K562 (cell line): ENCODE results near the gene CA7. TPM values are rescaled to one million over a fixed set of nuclear protein-coding genes. Genes with fewer than 3 reads are reported as not detected.

Experiments
- CXXC5 ChIP-seq: fragments of 250-450 bp; sonication (Bioruptor Pico); IDR thresholded peaks from 2 replicates; pipeline ENCODE4 v1.8.0; 2022; ENCODE audit warnings: inconsistent platforms, mild to moderate bottlenecking, moderate library complexity
- FOXA3 ChIP-seq, 2 experiments: fragments of 450-650 bp in 1 of 2; sonication (generic) in 1 of 2; formaldehyde crosslinking; IDR thresholded peaks in 1 of 2; conservative IDR thresholded peaks in 1 of 2; 2 replicates each; pipeline versions ENCODE4 v1.4.0 to v1.8.0; 2020 to 2022; ENCODE audit warnings: mild to moderate bottlenecking in 2 of 2, missing genetic modification reagents in 1 of 2
- HLTF ChIP-seq: fragments of 450-650 bp; IDR thresholded peaks from 2 replicates; pipeline ENCODE4 v1.6.1; 2016
- HNRNPL ChIP-seq: fragments of 200-400 bp; formaldehyde crosslinking; IDR thresholded peaks from 2 replicates; pipeline ENCODE4 v1.6.1; 2017; ENCODE audit warnings: low read depth, mild to moderate bottlenecking, low read length
- L3MBTL2 ChIP-seq: fragments of 450-650 bp; IDR thresholded peaks from 2 replicates; pipeline ENCODE4 v1.6.1; 2016; ENCODE audit warnings: mild to moderate bottlenecking, moderate library complexity
- MED1 ChIP-seq: sonication (generic); formaldehyde crosslinking; IDR thresholded peaks from 2 replicates; pipeline ENCODE4 v1.8.1; 2023; ENCODE audit warnings: missing genetic modification reagents, borderline replicate concordance
- MXD1 ChIP-seq: fragments of 250-450 bp; sonication (Bioruptor Pico); IDR thresholded peaks from 2 replicates; pipeline ENCODE4 v1.8.0; 2021; ENCODE audit warnings: borderline replicate concordance, mild to moderate bottlenecking, moderate library complexity; ENCODE audit not compliant: poor library complexity, severe bottlenecking
- NR2C2 ChIP-seq, 2 experiments: fragments of 200-800 bp in 1 of 2; sonication (Bioruptor generic) in 1 of 2; sonication (generic) in 1 of 2; formaldehyde crosslinking in 1 of 2; IDR thresholded peaks; 2 replicates each; pipeline versions ENCODE4 v1.6.1 to v1.8.0; 2016 to 2022; ENCODE audit warnings: mild to moderate bottlenecking in 1 of 2, missing compliant biosample characterization in 1 of 2, missing genetic modification characterization in 1 of 2, missing genetic modification reagents in 1 of 2
- NR4A1 ChIP-seq, 2 experiments: fragments of 250-450 bp in 1 of 2; fragments of 450-650 bp in 1 of 2; sonication (Bioruptor Pico) in 1 of 2; IDR thresholded peaks; 2 replicates each; pipeline versions ENCODE4 v1.4.0 to v1.6.1; 2016 to 2020; ENCODE audit warnings: mild to moderate bottlenecking in 2 of 2, missing compliant biosample characterization in 1 of 2, missing genetic modification characterization in 1 of 2, moderate library complexity in 1 of 2
- POLR2A ChIP-seq: fragments of 450-650 bp; conservative IDR thresholded peaks from 2 replicates; pipeline ENCODE4 v1.6.1; 2016
- RBFOX2 ChIP-seq: fragments of 200-400 bp; formaldehyde crosslinking; IDR thresholded peaks from 2 replicates; pipeline ENCODE4 v1.6.1; 2017; ENCODE audit warnings: low read depth, mild to moderate bottlenecking, low read length, moderate library complexity
- SMARCB1 ChIP-seq: IDR thresholded peaks from 2 replicates; pipeline ENCODE4 v1.6.1; 2011; ENCODE audit warnings: improper control_type of control experiment, low read depth; ENCODE audit not compliant: insufficient read length
- SOX6 ChIP-seq: fragments of 450-650 bp; IDR thresholded peaks from 2 replicates; pipeline ENCODE4 v1.6.1; 2014; ENCODE audit warnings: mild to moderate bottlenecking
- SUPT5H ChIP-seq: fragments of 450-650 bp; IDR thresholded peaks from 2 replicates; pipeline ENCODE4 v1.6.1; 2016
- TEAD1 ChIP-seq, 2 experiments: fragments of 450-650 bp in 1 of 2; sonication (generic) in 1 of 2; formaldehyde crosslinking; IDR thresholded peaks; 2 replicates each; pipeline versions ENCODE4 v1.4.0 to v1.8.0; 2020 to 2022; ENCODE audit warnings: mild to moderate bottlenecking in 2 of 2, missing genetic modification reagents in 1 of 2
- TEAD4 ChIP-seq, 2 experiments: sonication (generic) in 1 of 2; formaldehyde crosslinking in 1 of 2; IDR thresholded peaks; 2 replicates each; pipeline versions ENCODE4 v1.6.1 to v1.8.0; 2012 to 2022; ENCODE audit warnings: borderline replicate concordance in 1 of 2, inconsistent platforms in 1 of 2, low read length in 1 of 2, mild to moderate bottlenecking in 1 of 2, missing genetic modification reagents in 1 of 2
- TRIM24 ChIP-seq, 2 experiments: fragments of 450-650 bp; IDR thresholded peaks; 2 replicates each; pipeline ENCODE4 v1.6.1; 2016
- ZFP36 ChIP-seq: fragments of 150-350 bp; IDR thresholded peaks from 2 replicates; pipeline ENCODE4 v1.6.1; 2018; ENCODE audit warnings: low read length, low read depth; ENCODE audit not compliant: partially characterized antibody
- ZNF384 ChIP-seq: IDR thresholded peaks from 2 replicates; pipeline ENCODE4 v1.6.1; 2012; ENCODE audit warnings: low read depth, low read length, improper control_type of control experiment
- ZNF444 ChIP-seq: fragments of 250-450 bp; sonication (Bioruptor Pico); IDR thresholded peaks from 2 replicates; pipeline ENCODE4 v1.4.0; 2020; ENCODE audit warnings: mild to moderate bottlenecking, moderate library complexity
- ZNF696 ChIP-seq: fragments of 250-450 bp; sonication (Bioruptor Pico); conservative IDR thresholded peaks from 2 replicates; pipeline ENCODE4 v1.4.0; 2020; ENCODE audit warnings: mild to moderate bottlenecking, moderate library complexity
- ZNF780A ChIP-seq: fragments of 250-450 bp; sonication (Bioruptor Pico); IDR thresholded peaks from 2 replicates; pipeline ENCODE4 v1.5.0; 2021; ENCODE audit warnings: mild to moderate bottlenecking
- polyA plus RNA-seq, 8 experiments: library from polyadenylated mRNA; depleted of rRNA in 4 of 8; stranded (reverse) in 5 of 8; unstranded in 3 of 8; fragments of >200 nt; fragmentation: Nextera tagmentation in 2 of 8; fragmentation: Illumina TruSeq in 1 of 8; extraction: Ambion mirVana in 2 of 8; extraction: Trizol in 1 of 8; gene quantifications; 2 replicates each; pipeline versions ENCODE4 v1.2.1 to v1.2.3, GENCODE V29; 2011 to 2014; ENCODE audit warnings: inconsistent platforms in 1 of 8, missing spikeins in 1 of 8
- total RNA-seq, 7 experiments: library from RNA; depleted of rRNA in 6 of 7; stranded (reverse); fragments of >200 nt in 6 of 7; fragmentation: Illumina TruSeq in 2 of 7; extraction: Trizol in 2 of 7; gene quantifications; 2 replicates each; pipeline versions ENCODE4 v1.2.1 to v1.2.3, GENCODE V29; 2011 to 2021; ENCODE audit warnings: low replicate concordance in 1 of 7
- TF ChIP-seq, protein P1 (sequence below): fragments of 450-650 bp; formaldehyde crosslinking; IDR thresholded peaks from 2 replicates; pipeline ENCODE4 v1.4.0; 2020; ENCODE audit warnings: mild to moderate bottlenecking, moderate library complexity
- TF ChIP-seq, protein P2 (sequence below): sonication (generic); formaldehyde crosslinking; IDR thresholded peaks from 2 replicates; pipeline ENCODE4 v1.8.0; 2022; ENCODE audit warnings: mild to moderate bottlenecking, missing genetic modification reagents, borderline replicate concordance

Gene CA7
- total and polyA plus RNA-seq, 9 of the 15 experiments (the other 6 are each of a cell fraction or from before 2014, with no cell fraction given), result 0.03 to 0.07 (median 0.05) TPM; not detected in 5

GRCh38 chr16:66880288-66881013, 36.2 kb downstream of the CA7 start, which contains the start of gene PDP2 (continued):
- TF ChIP-seq MXD1 (CRISPR knock-in tag), result peak; percentile 70
- no peak for TF ChIP-seq HLTF
- TF ChIP-seq L3MBTL2, result peak; percentile 87
- TF ChIP-seq CXXC5 (CRISPR knock-in tag), result peak; percentile 98
- peak; percentile 59; the same call in 1 of the 2 replicates for TF ChIP-seq SUPT5H
- TF ChIP-seq ZFP36, result peak; percentile 2
- TF ChIP-seq SMARCB1, result no peak
- TF ChIP-seq MED1, result no peak
- TF ChIP-seq, protein P1, sequence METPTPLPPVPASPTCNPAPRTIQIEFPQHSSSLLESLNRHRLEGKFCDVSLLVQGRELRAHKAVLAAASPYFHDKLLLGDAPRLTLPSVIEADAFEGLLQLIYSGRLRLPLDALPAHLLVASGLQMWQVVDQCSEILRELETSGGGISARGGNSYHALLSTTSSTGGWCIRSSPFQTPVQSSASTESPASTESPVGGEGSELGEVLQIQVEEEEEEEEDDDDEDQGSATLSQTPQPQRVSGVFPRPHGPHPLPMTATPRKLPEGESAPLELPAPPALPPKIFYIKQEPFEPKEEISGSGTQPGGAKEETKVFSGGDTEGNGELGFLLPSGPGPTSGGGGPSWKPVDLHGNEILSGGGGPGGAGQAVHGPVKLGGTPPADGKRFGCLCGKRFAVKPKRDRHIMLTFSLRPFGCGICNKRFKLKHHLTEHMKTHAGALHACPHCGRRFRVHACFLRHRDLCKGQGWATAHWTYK (CRISPR knock-in tag), result 0 out of 2 replicates have a peak, but pooled peaks have one; percentile 21
- peak; percentile 2; the same call in 1 of the 2 replicates for TF ChIP-seq ZNF384
- no peak for TF ChIP-seq TEAD4 (IDR thresholded peaks at IDR 0.05; ENCODE audit: low read length)
- peak; percentile 59; the same call in 1 of the 2 replicates for TF ChIP-seq TEAD4 (CRISPR knock-in tag; IDR thresholded peaks at IDR 0.05; ENCODE audit: borderline replicate concordance)
- no peak for TF ChIP-seq ZNF780A
- TF ChIP-seq TEAD1 (CRISPR knock-in tag; IDR thresholded peaks at IDR 0.05), result peak; percentile 41 to 49; a peak in 1 of 4 replicates
- TF ChIP-seq FOXA3 (CRISPR knock-in tag; conservative IDR thresholded peaks at IDR 0.05 in 1 of 2, IDR thresholded peaks at IDR 0.05 in 1 of 2), result 0 out of 4 replicates have a peak, but pooled peaks of 1 of the 2 experiments have one; percentile 36
- no peak for TF ChIP-seq ZNF696 (CRISPR knock-in tag)
- TF ChIP-seq NR2C2 (CRISPR knock-in tag; IDR thresholded peaks at IDR 0.05), result peak; percentile 54
- peak; percentile 48; the same call in 1 of the 2 replicates for TF ChIP-seq NR2C2 (tag; IDR thresholded peaks at IDR 0.05)
- 0 out of 2 replicates have a peak, but pooled peaks have one; percentile 12 for TF ChIP-seq NR4A1 (CRISPR knock-in tag; IDR thresholded peaks at IDR 0.05)
- TF ChIP-seq NR4A1 (tag; IDR thresholded peaks at IDR 0.05), result 0 out of 2 replicates have a peak, but pooled peaks have one; percentile 22
- TF ChIP-seq ZNF444 (CRISPR knock-in tag), result no peak
- TF ChIP-seq, protein P2, sequence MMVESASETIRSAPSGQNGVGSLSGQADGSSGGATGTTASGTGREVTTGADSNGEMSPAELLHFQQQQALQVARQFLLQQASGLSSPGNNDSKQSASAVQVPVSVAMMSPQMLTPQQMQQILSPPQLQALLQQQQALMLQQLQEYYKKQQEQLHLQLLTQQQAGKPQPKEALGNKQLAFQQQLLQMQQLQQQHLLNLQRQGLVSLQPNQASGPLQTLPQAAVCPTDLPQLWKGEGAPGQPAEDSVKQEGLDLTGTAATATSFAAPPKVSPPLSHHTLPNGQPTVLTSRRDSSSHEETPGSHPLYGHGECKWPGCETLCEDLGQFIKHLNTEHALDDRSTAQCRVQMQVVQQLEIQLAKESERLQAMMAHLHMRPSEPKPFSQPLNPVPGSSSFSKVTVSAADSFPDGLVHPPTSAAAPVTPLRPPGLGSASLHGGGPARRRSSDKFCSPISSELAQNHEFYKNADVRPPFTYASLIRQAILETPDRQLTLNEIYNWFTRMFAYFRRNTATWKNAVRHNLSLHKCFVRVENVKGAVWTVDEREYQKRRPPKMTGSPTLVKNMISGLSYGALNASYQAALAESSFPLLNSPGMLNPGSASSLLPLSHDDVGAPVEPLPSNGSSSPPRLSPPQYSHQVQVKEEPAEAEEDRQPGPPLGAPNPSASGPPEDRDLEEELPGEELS (CRISPR knock-in tag), result 0 out of 2 replicates have a peak, but pooled peaks have one; percentile 55
- TF ChIP-seq RBFOX2, result peak; percentile 83
- peak; percentile 79 for TF ChIP-seq POLR2A
- peak; percentile 12; the same call in 1 of the 2 replicates for TF ChIP-seq SOX6
- peak; percentile 75 for TF ChIP-seq HNRNPL
- 0 out of 4 replicates have a peak, but pooled peaks of 1 of the 2 experiments have one; percentile 19 for TF ChIP-seq TRIM24 (IDR thresholded peaks at IDR 0.05)
